Neural crest cell (in vitro differentiated cells): ENCODE measurements around the gene SPRED3. TPM values are rescaled to one million over a fixed set of nuclear protein-coding genes. Genes with fewer than 3 reads are reported as not detected.

Source experiments
- DNase-seq: peaks from one replicate; pipeline ENCODE4 v3.0.0; 2021; ENCODE audit warnings: low read depth, mixed read lengths, low spot score
- H3K27ac Mint-ChIP-seq: one replicate; pipeline ENCODE4 v1.8.0; 2021; ENCODE audit warnings: mild to moderate bottlenecking, mixed read lengths; ENCODE audit not compliant: unreplicated experiment
- H3K27me3 Mint-ChIP-seq: 2 replicates; pipeline ENCODE4 v1.8.0; 2021; ENCODE audit warnings: low read depth, mild to moderate bottlenecking, mixed read lengths
- H3K36me3 Mint-ChIP-seq: 2 replicates; pipeline ENCODE4 v1.8.0; 2021; ENCODE audit warnings: low read depth, mild to moderate bottlenecking, mixed read lengths
- H3K4me1 Mint-ChIP-seq: 2 replicates; pipeline ENCODE4 v1.8.0; 2021; ENCODE audit warnings: mixed read lengths
- H3K4me3 Mint-ChIP-seq: one replicate; pipeline ENCODE4 v1.8.0; 2021; ENCODE audit warnings: mild to moderate bottlenecking, mixed read lengths
- H3K9me3 Mint-ChIP-seq: 2 replicates; pipeline ENCODE4 v1.8.0; 2021; ENCODE audit warnings: mixed read lengths
- CTCF ChIP-seq: fragments of 200-600 bp; sonication (generic); conservative IDR thresholded peaks from 2 replicates; pipeline ENCODE4 v1.5.0; 2021; ENCODE audit warnings: antibody characterized with exemption, mild to moderate bottlenecking
- total RNA-seq: library from RNA; stranded (reverse); gene quantifications from 2 replicates; pipeline ENCODE4 v1.2.1, GENCODE V29; 2021

SPRED3 gene
- total RNA-seq, 1 donor from 2014 or later = 12.0 TPM

GRCh38 chr19:38399081-38399480 is 10.6 kb downstream of the SPRED3 start:
- Mint-ChIP-seq H3K4me1 (peaks cover 7% of the 10 kb centered on the region), H3K27ac (no peak overlapping the region), H3K27me3 (peaks cover 9% of the 10 kb centered on the region), H3K36me3 (peaks cover 15% of the 10 kb centered on the region), H3K4me3 (no peak overlapping the region), H3K9me3 (no peaks in the 10 kb centered on the region)
- DNase-seq = no peak
- no peak for TF ChIP-seq CTCF

GRCh38 chr19:38399537-38399936 is 11.0 kb downstream of the SPRED3 start:
- no peak for DNase-seq
- no peak overlapping the region for H3K27ac Mint-ChIP-seq
- H3K36me3 Mint-ChIP-seq = peaks cover 12% of the 10 kb centered on the region
- peak overlapping the region; percentile 4 for H3K4me3 Mint-ChIP-seq
- peaks cover 9% of the 10 kb centered on the region for H3K27me3 Mint-ChIP-seq
- no peak for TF ChIP-seq CTCF
- H3K9me3 Mint-ChIP-seq = no peaks in the 10 kb centered on the region
- peaks cover 4% of the 10 kb centered on the region for H3K4me1 Mint-ChIP-seq

GRCh38 chr19:38400361-38400760 is 11.9 kb downstream of the SPRED3 start:
- DNase-seq = no peak
- Mint-ChIP-seq H3K27ac (no peak overlapping the region), H3K27me3 (peaks cover 9% of the 10 kb centered on the region), H3K9me3 (no peaks in the 10 kb centered on the region), H3K36me3 (peaks cover 7% of the 10 kb centered on the region), H3K4me1 (peaks cover 4% of the 10 kb centered on the region), H3K4me3 (peak overlapping the region; percentile 7)
- TF ChIP-seq CTCF = no peak

- Mint-ChIP-seq H3K9me3 (no peaks in the 10 kb centered on the region), H3K4me1 (peaks cover 4% of the 10 kb centered on the region), H3K27ac (no peak overlapping the region), H3K36me3 (peaks cover 7% of the 10 kb centered on the region), H3K4me3 (peak overlapping the region; percentile 82), H3K27me3 (peaks cover 9% of the 10 kb centered on the region)
- DNase-seq = no peak
- TF ChIP-seq CTCF = no peak
Measured at GRCh38 chr19:38401148-38401547, 12.7 kb downstream of the SPRED3 start.

- H3K36me3 Mint-ChIP-seq = no peaks in the 10 kb centered on the region
- no peak for TF ChIP-seq CTCF
Measured at GRCh38 chr19:38402623-38402966, 14.1 kb downstream of the SPRED3 start.

More at GRCh38 chr19:38402623-38402966, 14.1 kb downstream of the SPRED3 start:
- Mint-ChIP-seq H3K4me1 (peaks cover 4% of the 10 kb centered on the region), H3K27ac (no peak overlapping the region), H3K9me3 (no peaks in the 10 kb centered on the region), H3K27me3 (peaks cover 9% of the 10 kb centered on the region), H3K4me3 (peak overlapping the region; percentile 86)
- DNase-seq = no peak
